ENCODE results near the gene KDM4B. TPM values are rescaled to one million over a fixed set of nuclear protein-coding genes. Genes with fewer than 3 reads are reported as not detected.
"Not testable (repeated sequence)": the region's sequence is repeated elsewhere in the genome, so short reads cannot be mapped to it uniquely, and the experiment has no call there.

Gene KDM4B
- total and polyA plus RNA-seq, 2 donors (not counting 1 experiment from before 2014, with no cell fraction given) = 75.5 to 205 TPM

DNA sequence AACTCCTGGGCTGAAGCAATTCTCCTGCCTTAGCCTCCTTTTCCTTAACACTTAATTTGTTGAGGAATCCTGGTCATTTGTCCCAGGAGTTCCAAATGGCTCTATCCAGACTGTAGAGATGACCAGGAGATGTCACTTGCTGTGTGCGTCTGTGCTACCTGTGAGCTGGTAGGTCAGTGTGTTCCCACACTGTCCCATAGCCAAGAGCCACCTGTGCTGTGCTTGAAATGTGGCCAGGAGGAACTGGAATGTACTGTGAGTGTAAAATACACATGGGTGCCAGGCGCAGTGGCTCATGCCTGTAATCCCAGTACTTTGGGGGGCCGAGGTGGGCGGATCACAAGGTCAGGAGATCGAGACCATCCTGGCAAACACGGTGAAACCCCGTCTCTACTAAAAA, 29.4 kb upstream of the KDM4B start:
- no peaks in the 10 kb centered on the region for H4K20me1 ChIP-seq (ENCODE audit: control insufficient read depth, insufficient read depth, low read length, poor library complexity, severe bottlenecking)
- H3K4me2 ChIP-seq (replicated peaks; ENCODE audit: low read depth, low read length, poor library complexity, severe bottlenecking) = no peak overlapping the region
- no peaks in the 10 kb centered on the region for H3K27me3 Mint-ChIP-seq
- no peak for ATAC-seq (ENCODE audit: low read depth)
- no peak overlapping the region for H3K27ac ChIP-seq (ENCODE audit: low read length in 2 of 2)
- no peaks in the 10 kb centered on the region for H3K79me2 ChIP-seq (ENCODE audit: control insufficient read depth, insufficient read depth, low read length)
- no peaks in the 10 kb centered on the region for H3K4me1 Mint-ChIP-seq
- ChIA-PET POLR2A (interaction anchor here (0.7 kb wide), 1 partner anchor 994 kb away, joined by 8 read pairs; no protein-coding TSS in a partner anchor), CTCF (no interaction called here)
- intact Hi-C loops (cut with micrococcal nuclease) = no loop called here
- DNase-seq = no peak
- no peaks in the 10 kb centered on the region for H3K36me3 ChIP-seq (replicated peaks in 1 of 2; ENCODE audit: control extremely low read depth in 1 of 2, control insufficient read depth in 1 of 2, extremely low read depth in 1 of 2, insufficient read depth in 2 of 2, low read length in 1 of 2)
- TF ChIP-seq EZH2 (IDR thresholded peaks at IDR 0.05; ENCODE audit: borderline replicate concordance, insufficient read depth, low read depth, low read length, poor library complexity, severe bottlenecking) (no peak), CTCF (IDR thresholded peaks at IDR 0.05) (no peak)
- H3K4me1 ChIP-seq (ENCODE audit: control insufficient read depth in 2 of 2, insufficient read depth in 2 of 2, low read length in 2 of 2) = no peaks in the 10 kb centered on the region
- no peak overlapping the region for H3K9ac ChIP-seq (ENCODE audit: low read length)
- H3K27me3 ChIP-seq (replicated peaks in 1 of 4; ENCODE audit: control extremely low read depth in 1 of 4, control insufficient read depth in 3 of 4, insufficient read depth in 4 of 4, low read length in 3 of 4) = no peaks in the 10 kb centered on the region
- H3K9me3 Mint-ChIP-seq (ENCODE audit: insufficient read depth) = no peaks in the 10 kb centered on the region
- no peak overlapping the region for H3K4me3 Mint-ChIP-seq
- H2AFZ ChIP-seq (ENCODE audit: insufficient read depth, low read depth, low read length, poor library complexity, severe bottlenecking) = no peak overlapping the region
- H3K4me3 ChIP-seq (ENCODE audit: control extremely low read depth in 1 of 5, extremely low read depth in 1 of 5, insufficient read depth in 1 of 5, low read depth in 2 of 5, low read length in 4 of 5) = no peak overlapping the region
- no peaks in the 10 kb centered on the region for H3K9me3 ChIP-seq (ENCODE audit: control extremely low read depth in 1 of 3, control insufficient read depth in 2 of 3, insufficient read depth in 1 of 3, low read length in 2 of 3)
- H3K27ac Mint-ChIP-seq = no peak overlapping the region
- WGBS (ENCODE audit: insufficient coverage) = 100% methylated on average over 1 of the region's 7 CpGs

GRCh38 chr19:4941638-4942169, 27.2 kb upstream of the KDM4B start:
- H3K9ac ChIP-seq (ENCODE audit: low read length); H3K4me1 Mint-ChIP-seq; H3K27me3 ChIP-seq (replicated peaks in 1 of 4; ENCODE audit: control extremely low read depth in 1 of 4, control insufficient read depth in 3 of 4, insufficient read depth in 4 of 4, low read length in 3 of 4); H3K4me3 Mint-ChIP-seq; H3K27ac ChIP-seq (ENCODE audit: low read length in 2 of 2); H3K9me3 Mint-ChIP-seq (ENCODE audit: insufficient read depth); DNase-seq; intact Hi-C loops (cut with micrococcal nuclease); H3K27me3 Mint-ChIP-seq; H3K9me3 ChIP-seq (ENCODE audit: control extremely low read depth in 1 of 3, control insufficient read depth in 2 of 3, insufficient read depth in 1 of 3, low read length in 2 of 3); H3K79me2 ChIP-seq (ENCODE audit: control insufficient read depth, insufficient read depth, low read length); H2AFZ ChIP-seq (ENCODE audit: insufficient read depth, low read depth, low read length, poor library complexity, severe bottlenecking); H3K4me3 ChIP-seq (ENCODE audit: control extremely low read depth in 1 of 5, extremely low read depth in 1 of 5, insufficient read depth in 1 of 5, low read depth in 2 of 5, low read length in 4 of 5); POLR2A ChIA-PET; H4K20me1 ChIP-seq (ENCODE audit: control insufficient read depth, insufficient read depth, low read length, poor library complexity, severe bottlenecking); ATAC-seq (ENCODE audit: low read depth); H3K36me3 ChIP-seq (replicated peaks in 1 of 2; ENCODE audit: control extremely low read depth in 1 of 2, control insufficient read depth in 1 of 2, extremely low read depth in 1 of 2, insufficient read depth in 2 of 2, low read length in 1 of 2); H3K4me2 ChIP-seq (replicated peaks; ENCODE audit: low read depth, low read length, poor library complexity, severe bottlenecking); H3K4me1 ChIP-seq (ENCODE audit: control insufficient read depth in 2 of 2, insufficient read depth in 2 of 2, low read length in 2 of 2); H3K27ac Mint-ChIP-seq: not testable (repeated sequence)
- CTCF ChIA-PET = interaction anchor here (1.9 kb wide), 1 partner anchor 89 kb away, joined by 11 read pairs; no protein-coding TSS in a partner anchor
- WGBS (ENCODE audit: insufficient coverage) = over 99% methylated on average over 29 of the region's 35 CpGs

DNA sequence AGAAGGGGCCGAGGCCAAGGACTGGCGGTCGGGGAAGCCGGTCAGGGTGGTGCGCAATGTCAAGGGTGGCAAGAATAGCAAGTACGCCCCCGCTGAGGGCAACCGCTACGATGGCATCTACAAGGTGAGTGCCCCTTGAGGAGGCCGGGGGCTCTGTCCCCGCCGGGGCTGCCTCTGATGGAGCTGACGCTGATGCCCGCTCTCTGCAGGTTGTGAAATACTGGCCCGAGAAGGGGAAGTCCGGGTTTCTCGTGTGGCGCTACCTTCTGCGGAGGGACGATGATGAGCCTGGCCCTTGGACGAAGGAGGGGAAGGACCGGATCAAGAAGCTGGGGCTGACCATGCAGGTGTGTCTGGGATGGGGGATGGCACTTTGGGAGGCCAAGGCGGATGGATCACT, 18.3 kb upstream of the KDM4B start:
- WGBS (ENCODE audit: insufficient coverage) = 97% methylated on average over 16 of the region's 23 CpGs
- intact Hi-C loops (cut with micrococcal nuclease); H3K79me2 ChIP-seq (ENCODE audit: control insufficient read depth, insufficient read depth, low read length); H3K27ac ChIP-seq (ENCODE audit: low read length in 2 of 2); H3K9me3 Mint-ChIP-seq (ENCODE audit: insufficient read depth); H3K27me3 Mint-ChIP-seq; H3K4me3 ChIP-seq (ENCODE audit: control extremely low read depth in 1 of 5, extremely low read depth in 1 of 5, insufficient read depth in 1 of 5, low read depth in 2 of 5, low read length in 4 of 5); H3K36me3 ChIP-seq (replicated peaks in 1 of 2; ENCODE audit: control extremely low read depth in 1 of 2, control insufficient read depth in 1 of 2, extremely low read depth in 1 of 2, insufficient read depth in 2 of 2, low read length in 1 of 2); H3K4me3 Mint-ChIP-seq; H4K20me1 ChIP-seq (ENCODE audit: control insufficient read depth, insufficient read depth, low read length, poor library complexity, severe bottlenecking); H3K27me3 ChIP-seq (replicated peaks in 1 of 4; ENCODE audit: control extremely low read depth in 1 of 4, control insufficient read depth in 3 of 4, insufficient read depth in 4 of 4, low read length in 3 of 4); H3K4me1 Mint-ChIP-seq; H2AFZ ChIP-seq (ENCODE audit: insufficient read depth, low read depth, low read length, poor library complexity, severe bottlenecking); H3K9ac ChIP-seq (ENCODE audit: low read length); DNase-seq; POLR2A ChIA-PET; CTCF ChIA-PET; H3K4me1 ChIP-seq (ENCODE audit: control insufficient read depth in 2 of 2, insufficient read depth in 2 of 2, low read length in 2 of 2); H3K27ac Mint-ChIP-seq; ATAC-seq (ENCODE audit: low read depth); H3K9me3 ChIP-seq (ENCODE audit: control extremely low read depth in 1 of 3, control insufficient read depth in 2 of 3, insufficient read depth in 1 of 3, low read length in 2 of 3); H3K4me2 ChIP-seq (replicated peaks; ENCODE audit: low read depth, low read length, poor library complexity, severe bottlenecking): not testable (repeated sequence)

Data from B cell (primary cell).